ENCODE measurements around the gene AICDA.
"Not testable (repeated sequence)": the region's sequence is repeated elsewhere in the genome, so short reads cannot be mapped to it uniquely, and the experiment has no call there.

DNA sequence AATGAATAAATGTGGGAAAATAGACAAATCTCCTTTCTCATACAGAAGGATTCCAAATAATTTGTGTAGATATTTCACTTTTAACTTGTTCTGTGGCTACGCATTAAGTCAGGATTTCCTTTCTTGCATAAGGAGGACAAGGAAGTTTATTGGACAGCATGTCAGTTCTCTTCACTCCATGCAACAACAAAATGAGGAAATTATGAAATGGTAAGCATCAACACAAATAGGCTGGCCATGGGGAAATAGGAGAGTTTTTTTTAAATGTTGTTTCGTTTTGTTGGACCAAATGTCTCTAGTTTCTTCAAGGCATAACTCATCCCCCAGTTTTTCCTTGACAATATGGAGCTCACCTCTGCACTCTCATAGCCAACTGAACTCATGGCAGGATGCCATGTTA, 46.6 kb downstream of the AICDA start:
- TF ChIP-seq POLR2A (IDR thresholded peaks at IDR 0.05) = not testable (repeated sequence)
- TF ChIP-seq, protein P1, sequence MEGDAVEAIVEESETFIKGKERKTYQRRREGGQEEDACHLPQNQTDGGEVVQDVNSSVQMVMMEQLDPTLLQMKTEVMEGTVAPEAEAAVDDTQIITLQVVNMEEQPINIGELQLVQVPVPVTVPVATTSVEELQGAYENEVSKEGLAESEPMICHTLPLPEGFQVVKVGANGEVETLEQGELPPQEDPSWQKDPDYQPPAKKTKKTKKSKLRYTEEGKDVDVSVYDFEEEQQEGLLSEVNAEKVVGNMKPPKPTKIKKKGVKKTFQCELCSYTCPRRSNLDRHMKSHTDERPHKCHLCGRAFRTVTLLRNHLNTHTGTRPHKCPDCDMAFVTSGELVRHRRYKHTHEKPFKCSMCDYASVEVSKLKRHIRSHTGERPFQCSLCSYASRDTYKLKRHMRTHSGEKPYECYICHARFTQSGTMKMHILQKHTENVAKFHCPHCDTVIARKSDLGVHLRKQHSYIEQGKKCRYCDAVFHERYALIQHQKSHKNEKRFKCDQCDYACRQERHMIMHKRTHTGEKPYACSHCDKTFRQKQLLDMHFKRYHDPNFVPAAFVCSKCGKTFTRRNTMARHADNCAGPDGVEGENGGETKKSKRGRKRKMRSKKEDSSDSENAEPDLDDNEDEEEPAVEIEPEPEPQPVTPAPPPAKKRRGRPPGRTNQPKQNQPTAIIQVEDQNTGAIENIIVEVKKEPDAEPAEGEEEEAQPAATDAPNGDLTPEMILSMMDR (IDR thresholded peaks at IDR 0.05) = not testable (repeated sequence)
